DMS 273 treated with DMSO at 0.1 percent for 48 hours (cell line): ENCODE data around the gene RASL10A.

Source experiments
- DNase-seq: peaks from one replicate; lab custom pipeline; 2025; lab: John Stamatoyannopoulos, UW

RASL10A gene

DNA sequence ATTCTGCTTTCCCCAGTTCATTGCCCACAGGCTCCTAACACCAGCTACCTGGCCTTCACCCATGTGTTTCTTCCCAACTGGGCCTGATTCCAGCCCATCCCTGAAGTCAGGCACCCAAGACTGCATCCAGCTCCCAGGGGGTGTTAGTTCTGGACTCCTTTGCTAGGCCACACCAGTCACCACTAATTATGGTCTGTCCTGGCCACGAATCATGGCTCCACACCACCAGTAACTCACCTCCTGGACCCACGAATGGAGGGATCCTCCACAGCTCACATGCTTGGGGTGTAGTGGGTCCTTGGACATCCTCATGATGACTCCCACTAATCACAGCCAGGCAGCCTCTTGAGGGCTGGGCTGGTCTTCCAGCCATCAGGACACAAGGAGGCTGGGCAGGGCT is 3.6 kb upstream of the RASL10A start:
- no peak for DNase-seq

DNA sequence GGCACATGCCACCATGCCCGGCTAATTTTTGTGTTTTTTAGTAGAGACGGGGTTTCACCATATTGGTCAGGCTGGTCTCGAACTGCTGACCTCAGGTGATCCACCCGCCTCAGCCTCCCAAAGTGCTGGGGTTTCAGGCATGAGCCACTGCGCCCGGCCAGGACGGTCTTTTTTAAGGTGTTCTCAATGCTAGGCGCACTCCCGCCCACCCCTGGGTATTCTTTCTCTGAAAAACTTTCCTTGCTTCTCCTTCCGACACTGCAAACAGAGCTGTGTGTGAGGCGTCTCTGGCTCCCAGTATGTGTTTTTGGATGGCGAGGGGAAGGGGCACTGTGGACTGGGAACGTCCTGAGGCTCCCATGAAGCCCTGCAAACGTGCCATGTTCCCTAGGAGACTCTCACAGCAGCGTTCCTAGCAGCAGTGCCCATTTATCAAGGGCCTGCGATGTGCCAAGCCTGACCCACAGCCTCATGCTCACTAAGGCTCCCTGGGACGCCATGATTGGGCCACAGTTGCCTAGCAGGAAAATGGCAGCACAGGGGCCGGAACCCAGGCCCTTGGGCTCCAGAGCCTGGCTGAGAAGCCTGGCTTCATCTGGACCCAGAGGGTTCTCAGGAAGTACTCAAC is 2.4 kb upstream of the RASL10A start:
- no peak for DNase-seq

DNA sequence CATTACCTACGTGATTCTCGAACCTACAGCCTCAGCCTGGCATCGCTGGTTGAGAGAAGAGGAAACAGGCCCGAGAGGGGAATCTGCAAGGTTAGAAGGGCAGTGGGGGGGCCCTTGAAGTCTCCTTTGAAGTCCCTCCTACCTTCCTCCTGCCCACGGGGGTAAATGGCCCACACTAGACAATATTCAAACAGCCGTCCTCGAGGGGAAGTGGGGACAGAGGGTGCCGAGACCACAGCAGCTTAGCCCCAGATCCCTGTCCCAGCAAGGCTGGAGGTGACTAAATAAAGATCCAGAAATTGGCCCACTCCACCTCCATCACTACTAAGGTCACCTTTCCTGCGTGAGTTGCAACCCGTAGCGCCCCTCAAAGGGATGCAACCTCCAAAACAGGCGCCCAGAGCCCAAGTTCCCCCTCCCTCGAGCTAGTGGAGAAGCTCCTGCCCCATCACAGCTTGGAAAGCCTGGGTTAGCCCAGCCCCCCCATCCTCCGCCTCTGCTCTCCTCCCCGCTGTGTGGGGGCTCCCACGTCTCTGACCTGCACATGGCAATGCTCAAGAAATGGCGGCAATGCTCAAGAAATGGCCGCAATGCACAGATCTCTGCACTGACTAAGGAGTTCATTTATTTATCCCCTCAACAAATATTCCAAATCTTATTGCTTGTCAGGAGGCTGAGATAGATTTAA is 788 bp upstream of the RASL10A start:
- no peak for DNase-seq

DNA sequence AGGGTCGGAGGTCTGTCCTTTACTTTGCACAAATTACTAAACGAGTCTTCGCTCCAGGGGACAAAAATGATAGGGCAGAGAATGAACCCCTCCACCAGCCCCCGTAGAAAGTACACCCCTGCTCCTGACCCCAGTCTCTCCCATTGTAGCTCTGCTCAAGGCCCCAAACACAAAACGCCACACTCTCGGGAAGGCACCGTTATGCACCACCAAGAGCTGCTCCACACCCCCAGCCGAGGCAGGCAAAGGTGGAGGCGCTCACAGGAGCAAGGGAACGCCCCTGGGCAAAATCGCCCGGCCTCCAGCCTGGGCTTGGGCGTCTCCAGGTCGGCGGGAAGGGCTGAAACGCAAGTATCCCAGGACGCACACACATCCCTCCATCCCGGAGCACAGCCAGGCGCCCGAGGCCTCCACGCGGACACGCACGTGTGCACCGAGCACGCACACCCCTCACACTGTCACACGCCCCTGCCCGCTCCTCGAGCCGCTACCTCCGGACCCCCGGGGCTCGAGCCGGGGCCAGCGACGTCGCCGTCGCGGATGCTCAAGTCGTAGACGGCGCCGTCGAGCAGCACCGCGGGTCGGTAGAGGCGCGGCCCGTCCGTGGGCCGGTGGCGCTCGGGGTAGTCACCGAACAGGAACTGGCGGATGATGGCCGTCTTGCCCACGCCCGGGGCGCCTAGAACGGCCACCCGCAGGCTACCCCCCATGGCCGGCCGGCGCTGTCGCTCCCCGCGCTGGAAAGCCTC is 786 bp downstream of the RASL10A start:
- DNase-seq = no peak

DNA sequence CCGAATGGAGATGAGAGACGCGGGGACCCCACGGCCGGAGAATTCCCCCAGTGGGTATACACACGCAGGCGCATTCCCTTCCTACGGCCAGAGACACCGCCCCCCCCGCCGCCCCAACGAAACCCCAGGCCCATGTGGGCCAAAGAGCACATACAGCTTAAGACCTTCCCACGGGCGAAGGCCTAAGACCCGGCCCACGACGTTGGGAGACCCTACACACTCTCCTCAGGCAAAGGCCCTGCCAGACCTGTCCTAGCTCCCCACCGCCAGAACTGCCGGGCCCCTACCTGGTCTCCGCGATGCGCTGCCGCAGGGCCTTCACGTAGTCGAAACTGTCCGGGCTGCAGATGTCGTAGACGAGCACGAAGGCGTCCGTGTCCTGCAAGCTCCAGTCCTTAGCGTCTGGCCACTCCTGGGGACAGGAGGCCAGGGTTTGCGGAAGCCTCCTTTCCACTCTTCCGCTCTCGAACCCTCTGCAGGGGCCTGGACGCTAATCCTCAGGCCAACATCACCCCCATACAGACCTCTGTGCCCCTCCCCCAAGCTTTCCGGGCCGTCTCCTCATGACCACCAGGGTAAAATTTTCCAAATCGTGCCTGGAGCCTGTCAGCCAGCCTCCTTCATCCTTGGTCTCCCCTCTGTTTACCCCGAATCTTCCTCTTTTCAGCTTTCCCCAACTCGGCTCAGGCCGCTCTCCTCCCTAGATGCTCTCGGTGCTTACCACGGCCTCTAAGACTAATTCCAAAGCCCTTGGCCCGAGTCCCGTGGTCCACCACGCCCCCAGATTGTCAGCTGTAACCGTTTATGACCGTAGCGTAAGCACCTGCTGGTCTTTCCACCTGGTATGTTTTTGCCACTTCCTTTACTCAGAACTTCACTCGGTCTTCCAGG is 1.7 kb downstream of the RASL10A start:
- no peak for DNase-seq

DNA sequence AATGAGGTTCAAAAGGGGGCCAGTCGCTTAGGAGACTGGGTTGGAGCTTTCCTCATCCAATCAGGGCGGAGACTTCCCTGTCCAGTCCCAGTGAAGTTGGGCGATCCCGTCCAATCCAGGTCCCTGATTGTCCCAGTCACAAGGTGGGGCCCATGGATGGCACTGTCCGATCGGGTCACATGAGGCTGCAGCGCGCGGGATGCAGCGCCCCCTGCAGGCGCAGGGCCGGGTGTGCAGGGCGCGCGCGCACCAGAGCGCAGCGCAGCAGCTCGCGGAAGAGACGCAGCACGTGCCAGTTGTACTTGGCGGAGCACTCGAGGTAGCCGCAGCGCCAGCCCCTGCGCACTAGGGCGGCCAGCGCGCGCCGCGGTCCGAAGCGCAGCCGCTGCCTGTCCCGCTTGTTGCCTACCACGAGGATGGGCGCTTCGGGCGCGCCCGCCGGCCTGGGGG is 2.3 kb downstream of the RASL10A start:
- DNase-seq = no peak

DNA sequence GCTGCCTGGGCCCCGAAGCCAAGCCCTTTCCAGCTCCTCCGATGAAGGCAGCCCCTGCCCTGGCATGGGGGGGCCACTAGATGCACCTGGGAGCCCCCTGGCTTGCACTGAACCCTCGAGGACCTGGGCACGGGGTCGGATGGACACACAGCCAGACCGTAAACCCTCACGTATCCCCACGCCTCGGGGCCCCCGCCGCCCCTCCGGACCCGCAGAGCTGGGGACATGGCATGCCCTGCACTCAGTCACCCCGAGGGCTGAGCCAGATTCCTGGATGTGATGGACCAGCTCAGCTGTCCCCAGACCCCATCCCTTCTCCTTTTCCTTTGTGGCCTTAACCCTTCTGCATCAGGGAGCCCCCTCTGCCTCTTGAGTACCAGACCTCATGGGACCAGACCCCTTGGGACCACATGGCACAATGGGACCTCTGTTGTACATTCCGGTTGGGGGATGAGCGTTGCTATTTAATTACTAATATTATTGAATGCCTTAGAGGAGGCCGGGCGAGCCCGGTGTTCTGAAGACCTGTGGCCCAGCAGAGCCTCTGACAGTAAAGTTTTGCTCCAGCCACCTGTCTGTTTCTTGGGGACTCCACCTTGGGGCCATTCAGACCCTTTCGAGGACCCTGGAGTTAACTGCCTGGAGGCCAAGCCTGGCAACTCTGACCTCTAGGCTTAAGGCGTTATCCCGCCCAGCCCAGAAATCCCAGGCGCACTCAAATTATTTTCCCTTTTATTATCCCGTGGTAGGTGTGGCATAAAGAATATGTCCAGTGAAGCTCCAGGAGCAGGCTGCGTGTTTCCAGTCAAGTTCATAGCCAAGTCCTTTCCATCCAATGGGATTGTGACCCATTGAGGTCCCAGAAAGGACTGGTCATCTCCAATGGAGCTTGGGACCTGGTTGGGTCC is 3.0 kb downstream of the RASL10A start:
- DNase-seq = no peak

DNA sequence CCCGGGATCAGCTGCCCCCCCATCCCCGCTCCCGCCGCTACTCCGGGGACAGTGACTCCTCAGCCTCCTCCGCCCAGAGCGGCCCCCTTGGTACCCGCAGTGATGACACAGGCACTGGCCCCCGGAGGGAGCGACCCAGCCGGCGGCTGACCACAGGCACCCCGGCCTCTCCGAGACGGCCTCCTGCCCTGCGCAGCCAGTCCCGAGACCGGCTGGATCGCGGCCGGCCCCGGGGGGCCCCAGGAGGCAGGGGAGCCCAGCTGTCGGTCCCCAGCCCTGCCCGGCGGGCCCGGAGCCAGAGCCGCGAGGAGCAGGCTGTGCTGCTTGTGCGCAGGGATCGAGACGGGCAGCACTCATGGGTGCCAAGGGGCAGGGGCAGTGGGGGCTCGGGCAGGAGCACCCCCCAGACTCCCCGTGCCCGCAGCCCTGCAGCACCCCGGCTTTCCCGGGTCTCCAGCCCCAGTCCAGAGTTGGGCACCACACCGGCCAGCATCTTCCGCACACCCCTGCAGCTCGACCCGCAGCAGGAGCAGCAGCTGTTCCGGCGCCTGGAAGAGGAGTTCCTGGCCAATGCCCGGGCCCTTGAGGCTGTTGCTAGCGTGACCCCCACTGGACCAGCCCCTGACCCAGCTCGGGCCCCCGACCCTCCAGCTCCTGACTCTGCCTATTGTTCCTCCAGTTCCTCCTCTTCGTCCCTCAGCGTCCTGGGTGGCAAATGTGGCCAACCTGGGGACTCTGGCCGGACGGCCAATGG is 3.9 kb downstream of the RASL10A start:
- no peak for DNase-seq

DNA sequence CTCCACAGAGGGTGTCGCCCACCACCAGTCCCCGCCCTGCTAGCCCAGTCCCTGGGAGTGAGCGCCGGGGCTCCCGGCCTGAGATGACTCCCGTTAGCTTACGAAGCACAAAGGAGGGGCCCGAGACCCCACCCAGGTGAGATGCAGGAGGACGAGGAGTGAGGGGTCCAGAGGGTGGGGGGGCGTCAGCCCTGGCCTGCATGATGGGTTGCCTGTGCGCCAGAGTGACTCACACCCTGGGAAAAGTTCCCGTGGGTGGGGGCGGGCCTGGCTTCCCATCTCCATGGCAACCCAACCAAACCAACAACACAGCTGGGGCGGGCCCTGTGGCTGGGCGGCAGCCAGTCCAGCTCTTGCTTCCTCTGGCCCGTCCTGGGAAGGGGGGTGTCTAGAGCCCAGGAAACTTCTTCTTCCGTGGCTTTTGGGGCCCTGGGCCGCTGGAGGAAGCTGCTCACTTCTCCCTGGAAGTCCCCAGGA is 4.6 kb downstream of the RASL10A start:
- peak; percentile 47 for DNase-seq

DNA sequence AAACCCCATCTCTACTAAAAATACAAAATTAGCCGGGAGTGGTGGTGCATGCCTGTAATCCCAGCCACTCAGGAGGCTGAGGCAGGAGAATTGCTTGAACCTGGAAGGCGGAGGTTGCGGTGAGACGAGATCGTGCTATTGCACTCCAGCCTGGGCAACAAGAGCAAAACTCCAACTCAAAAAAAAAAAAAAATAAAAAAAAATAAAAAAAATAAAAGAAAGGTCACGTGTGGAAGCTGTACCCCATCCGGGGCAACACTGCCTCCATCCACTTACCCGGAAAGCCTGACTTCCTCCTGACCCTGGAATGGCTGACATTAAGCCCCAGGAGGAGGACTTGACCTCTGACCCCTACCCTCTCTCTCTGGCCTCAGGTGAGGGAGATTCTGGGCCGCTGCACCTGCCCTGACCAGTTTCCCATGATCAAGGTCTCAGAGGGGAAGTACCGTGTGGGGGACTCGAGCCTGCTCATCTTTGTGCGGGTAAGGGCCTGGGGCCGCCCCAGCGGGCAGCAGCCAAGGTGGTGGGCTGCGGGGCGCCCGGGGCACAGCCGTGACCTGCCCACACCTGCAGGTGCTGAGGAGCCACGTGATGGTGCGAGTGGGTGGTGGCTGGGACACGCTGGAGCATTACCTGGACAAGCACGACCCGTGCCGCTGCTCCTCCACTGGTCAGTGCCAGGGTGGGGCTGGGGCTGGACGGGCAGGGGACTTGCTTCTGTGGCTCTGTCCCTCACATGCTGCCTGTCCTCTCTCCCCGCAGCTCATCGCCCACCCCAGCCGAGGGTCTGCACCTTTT is 5.2 kb downstream of the RASL10A start:
- DNase-seq = no peak

DNA sequence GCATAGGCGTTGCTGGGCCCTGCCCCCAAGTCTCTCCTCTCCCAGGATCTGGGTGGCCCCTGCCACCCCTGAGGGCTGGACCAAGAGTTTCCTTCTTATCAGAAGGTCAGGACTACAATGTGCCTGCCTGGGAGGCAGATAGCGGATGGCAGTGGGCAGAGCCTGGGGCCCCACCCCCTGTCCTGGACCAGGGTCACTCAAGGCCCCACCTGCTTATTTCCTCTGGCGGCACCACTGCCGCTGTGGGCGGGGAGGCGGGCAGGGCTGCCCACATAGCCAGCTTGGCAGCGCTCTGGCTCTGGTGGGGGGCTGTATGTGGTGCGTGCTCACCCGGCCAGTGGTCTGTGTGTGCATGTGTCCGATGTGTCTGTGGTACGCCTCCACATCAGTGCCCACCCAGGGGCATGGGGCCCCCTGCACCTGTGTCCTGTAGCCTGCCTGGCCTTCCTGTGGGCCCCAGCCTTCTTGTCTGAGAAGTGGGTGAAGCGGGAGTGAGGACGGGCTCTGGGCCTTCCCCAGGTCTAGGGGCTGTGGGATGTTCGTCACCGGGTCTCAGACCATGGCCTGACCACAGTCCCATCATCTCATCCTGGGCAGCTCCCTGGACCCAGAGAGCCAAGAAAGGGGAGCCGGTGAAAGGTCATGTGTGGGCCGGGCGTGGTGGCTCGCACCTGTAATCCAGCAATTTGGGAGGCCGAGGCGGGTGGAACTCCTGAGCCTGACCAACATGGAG is 6.0 kb downstream of the RASL10A start:
- DNase-seq = no peak

DNA sequence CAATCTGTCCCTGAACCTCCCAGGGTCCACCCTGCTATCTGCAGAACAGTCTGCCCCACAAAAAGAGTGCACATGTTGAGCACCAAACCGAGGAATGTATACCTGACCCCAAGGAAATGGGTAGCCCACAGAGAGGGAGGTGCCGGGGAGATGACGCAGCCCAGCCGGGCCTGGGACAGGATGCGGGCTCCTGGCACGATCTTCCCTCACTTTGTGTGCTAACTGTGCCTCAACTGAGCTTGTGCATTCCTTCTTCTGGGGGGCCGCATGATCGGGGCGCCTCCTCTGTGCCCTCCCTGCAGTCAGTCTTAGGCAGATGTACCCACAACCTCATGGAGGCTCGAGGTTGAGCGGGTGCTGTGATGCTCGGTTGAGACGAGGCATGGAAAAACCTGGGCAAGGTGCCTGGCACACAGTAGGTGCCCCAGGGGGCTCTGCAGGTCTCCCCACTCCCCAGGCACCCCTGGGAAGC is 6.7 kb downstream of the RASL10A start:
- no peak for DNase-seq

DNA sequence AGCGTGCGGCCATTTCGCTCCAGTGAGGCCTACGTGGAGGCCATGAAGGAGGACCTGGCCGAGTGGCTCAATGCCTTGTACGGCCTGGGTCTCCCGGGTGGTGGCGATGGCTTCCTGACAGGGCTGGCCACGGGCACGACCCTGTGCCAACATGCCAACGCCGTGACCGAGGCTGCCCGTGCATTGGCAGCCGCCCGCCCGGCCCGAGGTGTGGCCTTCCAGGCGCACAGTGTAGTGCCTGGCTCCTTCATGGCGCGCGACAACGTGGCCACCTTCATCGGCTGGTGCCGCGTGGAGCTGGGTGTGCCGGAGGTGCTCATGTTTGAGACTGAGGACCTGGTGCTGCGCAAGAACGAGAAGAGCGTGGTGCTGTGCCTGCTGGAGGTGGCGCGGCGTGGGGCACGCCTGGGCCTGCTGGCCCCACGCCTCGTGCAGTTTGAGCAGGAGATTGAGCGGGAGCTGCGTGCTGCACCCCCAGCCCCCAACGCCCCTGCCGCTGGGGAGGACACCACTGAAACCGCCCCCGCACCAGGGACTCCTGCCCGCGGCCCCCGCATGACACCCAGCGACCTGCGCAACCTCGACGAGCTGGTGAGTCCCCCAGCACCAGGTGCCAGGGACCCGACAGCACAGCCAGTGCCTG is 7.2 kb downstream of the RASL10A start:
- DNase-seq = no peak

DNA sequence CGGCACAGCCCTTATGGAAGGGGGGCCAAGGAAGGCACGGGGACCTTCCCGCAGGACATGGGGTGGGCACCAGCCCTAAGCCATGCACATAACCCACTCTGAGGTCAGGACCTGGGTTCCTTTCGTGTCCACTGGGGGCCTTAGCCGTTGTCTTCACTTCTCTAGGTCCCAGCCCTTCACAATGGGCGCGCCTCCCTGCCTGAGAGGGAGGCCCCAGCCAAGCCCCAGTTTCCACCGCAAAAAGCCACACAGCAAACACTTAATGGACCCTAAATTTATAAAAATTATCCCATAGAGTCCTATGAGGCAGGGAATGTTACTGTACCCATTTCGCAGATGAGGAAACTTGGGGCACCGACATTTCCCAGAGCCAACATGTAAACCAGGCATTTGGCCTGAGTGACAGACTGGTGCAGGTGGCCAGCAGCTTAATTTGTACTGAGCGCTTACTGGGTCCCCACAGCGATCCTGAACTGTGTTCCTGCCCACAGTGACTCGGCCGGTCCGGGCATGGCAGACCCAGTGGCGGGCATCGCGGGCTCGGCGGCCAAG is 7.8 kb downstream of the RASL10A start:
- DNase-seq = no peak

DNA sequence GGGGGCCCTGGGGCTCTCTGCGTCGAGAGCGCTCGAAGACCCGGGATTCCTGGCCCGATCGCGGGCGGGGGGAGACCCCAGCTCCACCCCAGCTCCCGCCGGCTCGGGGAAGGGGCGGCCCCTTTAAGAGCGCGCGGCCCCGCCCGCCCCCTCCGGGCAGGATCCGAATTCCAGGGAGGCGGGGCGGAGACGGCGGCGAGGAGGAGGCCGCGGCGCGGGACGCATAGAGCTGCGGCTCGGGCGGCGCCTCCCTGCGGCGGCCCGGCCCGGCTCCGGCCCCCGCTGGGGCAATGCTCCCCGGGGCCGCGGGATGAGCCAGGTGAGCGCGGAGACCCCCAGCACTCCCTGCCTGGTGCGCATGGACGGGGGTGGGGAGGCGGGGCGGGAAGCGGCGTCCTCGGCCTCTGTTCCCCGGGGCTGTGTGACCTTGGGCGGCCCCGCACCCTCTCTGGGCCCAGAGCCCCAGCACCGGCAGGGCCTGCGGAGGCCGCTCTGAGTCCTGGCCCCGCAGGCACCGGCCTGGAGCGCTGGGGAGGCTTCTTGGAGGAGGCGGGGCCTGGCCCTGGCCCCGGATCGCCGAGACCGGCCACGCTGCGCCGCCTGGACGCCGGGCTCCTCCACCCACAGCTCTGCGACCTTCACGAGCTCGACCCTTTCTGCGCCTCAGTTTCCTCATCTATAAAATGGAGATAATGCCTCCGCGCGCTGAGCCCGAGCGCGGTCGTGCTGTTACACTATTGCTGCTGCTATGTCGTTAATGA is 8.5 kb downstream of the RASL10A start:
- DNase-seq = no peak

DNA sequence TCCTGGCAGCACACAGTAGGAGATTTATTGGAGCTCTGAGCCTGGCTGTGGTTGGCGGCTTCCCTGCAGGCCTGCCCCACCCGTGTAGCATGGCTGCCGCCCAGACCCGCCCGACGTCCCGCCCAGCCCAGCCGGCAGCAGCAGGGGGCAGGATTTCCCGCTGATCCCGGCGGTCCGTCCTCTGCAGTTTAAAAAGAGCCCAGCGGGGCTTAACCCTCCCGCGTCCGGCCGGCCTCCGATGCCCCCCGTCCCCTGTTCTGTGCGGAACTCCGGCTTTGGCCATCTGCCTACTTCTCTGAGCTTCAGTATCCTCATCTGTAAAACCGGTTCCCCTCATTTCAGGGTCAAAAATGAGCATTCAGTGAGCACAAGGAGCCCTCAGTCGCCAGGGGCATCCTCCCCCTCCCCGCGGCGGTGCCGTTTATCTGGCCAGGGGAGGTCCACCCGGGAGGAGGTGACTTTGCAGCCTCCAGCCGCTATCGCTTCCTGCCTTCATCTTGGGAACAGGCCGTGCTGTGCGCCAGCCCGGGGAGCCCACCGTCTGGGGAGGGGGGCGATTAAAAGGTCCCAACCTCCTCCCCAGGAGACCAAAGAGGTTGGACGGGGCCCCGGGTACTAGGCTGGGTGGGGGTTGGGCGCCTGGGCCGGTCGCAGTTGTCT is 9.2 kb downstream of the RASL10A start, which contains the start of gene GAS2L1:
GAS2L1 (plus strand) TSS at position 476 of the 660 bp plus-strand sequence. CDS start 1,456 bp downstream, outside the sequence.
- no peak for DNase-seq
